ENCODE data around the gene SHLD1.

The SHLD1 gene

DNA sequence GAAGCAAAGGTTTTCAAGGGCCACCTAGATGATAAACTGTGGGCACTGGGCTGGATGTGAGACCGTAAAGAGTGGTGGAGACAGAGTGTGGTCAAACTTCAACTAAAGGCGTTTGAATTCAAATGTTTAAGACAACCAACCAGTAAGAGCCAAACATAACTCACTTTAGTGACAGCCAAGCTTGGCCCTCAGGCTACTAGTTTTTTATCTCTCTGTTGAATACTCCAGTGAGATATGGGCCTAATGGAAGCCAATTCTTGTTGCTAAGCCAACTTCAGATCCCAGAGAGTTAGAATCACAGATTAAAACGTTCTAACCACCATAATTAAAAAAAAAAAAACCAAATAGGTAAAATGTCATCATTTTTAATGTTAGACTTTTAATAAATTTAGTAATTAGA is 142.9 kb downstream of the SHLD1 start:
- DNase-seq (ENCODE audit: low spot score): no peak

DNA sequence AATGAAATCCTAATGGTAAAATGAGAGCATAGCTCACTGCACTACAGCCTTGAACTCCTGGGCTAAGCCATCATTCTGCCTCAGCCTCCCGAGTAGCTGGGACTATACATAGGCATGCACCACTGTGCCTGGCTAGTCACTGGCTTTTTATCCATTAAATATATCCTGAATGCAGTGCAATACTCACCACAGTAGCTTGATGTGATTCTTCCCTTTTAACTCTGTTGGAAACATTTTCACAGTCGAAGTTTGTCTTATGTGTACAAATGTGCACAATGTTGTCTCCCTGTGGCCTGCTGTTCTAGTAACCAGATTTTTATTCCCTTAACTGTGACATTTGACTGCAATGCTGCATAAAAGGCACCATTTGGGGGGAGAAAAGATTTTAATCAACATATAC is 143.4 kb downstream of the SHLD1 start:
- DNase-seq (ENCODE audit: low spot score): no peak

GRCh38 chr20:5895626-5896025 is 145.4 kb downstream of the SHLD1 start:
- DNase-seq (ENCODE audit: low spot score): no peak

DNA sequence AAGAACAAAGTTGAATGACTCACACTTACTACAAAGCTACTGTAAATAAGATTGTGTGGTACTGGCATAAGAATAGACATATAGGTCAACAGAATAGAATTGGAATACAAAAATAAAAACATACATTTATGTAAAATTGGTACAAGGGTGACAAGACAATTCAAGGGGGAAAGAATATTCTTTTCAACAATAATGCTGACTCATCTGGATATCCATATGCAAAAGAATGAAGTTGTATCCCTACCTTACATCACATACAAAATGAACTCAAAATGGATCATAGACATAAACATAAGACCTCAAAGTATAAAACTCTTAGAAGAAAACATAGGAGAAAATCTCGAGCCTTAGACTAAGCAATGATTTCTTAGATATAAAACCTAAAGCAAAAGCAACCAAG is 149.2 kb downstream of the SHLD1 start:
- DNase-seq (ENCODE audit: low spot score): no peak

- no peak for DNase-seq (ENCODE audit: low spot score)
These were observed 150.7 kb downstream of the SHLD1 start for GRCh38 chr20:5900908-5901307.

GRCh38 chr20:5908981-5909380 is 158.8 kb downstream of the SHLD1 start:
- DNase-seq (ENCODE audit: low spot score): no peak

GRCh38 chr20:5910186-5910585 is 160.0 kb downstream of the SHLD1 start:
- DNase-seq (ENCODE audit: low spot score): no peak

- DNase-seq (ENCODE audit: low spot score): no peak
These were observed 163.0 kb downstream of the SHLD1 start for GRCh38 chr20:5913166-5913565.
